Measurements from ENCODE around the gene SPDL1.

The SPDL1 gene

DNA sequence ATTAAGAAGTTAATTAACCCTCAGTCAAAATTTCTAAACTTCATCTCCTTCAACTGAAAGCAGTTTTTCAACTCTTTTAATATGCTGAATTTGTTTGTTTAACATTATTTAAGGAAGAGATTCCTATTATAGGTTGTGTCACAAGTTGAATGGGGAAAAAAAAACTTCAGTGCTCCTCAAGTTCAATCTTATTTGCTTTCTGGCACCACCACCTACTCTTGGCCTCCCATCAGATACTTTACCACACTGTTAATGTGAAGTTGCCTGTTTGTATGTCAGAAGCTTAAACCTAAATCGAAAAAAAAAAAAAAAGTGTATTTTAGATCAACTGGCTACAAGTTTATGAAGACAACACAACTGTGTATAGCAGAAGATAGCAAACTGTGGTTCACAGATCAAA, 49.4 kb downstream of the SPDL1 start:
- DNase-seq (ENCODE audit: low spot score), result no peak

DNA sequence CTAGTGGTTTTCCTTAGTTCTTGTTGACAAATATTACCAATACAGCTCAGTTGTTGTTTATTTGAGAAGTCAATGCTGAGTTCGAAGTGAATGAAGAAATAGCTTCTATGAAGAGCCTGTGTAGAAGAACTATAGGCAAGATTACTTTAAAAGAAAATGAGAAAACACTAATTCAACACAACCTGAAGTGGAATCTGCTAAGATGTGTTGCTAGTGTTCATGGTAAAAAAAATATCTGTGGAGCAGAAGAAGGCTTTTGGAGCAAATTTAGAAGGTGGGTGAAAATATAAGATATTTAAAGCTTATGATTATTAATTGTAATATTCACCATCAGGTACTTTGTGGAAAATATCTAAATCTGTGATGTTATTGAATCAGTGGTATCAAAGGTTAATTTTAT, 51.0 kb downstream of the SPDL1 start:
- DNase-seq (ENCODE audit: low spot score), result no peak

DNA sequence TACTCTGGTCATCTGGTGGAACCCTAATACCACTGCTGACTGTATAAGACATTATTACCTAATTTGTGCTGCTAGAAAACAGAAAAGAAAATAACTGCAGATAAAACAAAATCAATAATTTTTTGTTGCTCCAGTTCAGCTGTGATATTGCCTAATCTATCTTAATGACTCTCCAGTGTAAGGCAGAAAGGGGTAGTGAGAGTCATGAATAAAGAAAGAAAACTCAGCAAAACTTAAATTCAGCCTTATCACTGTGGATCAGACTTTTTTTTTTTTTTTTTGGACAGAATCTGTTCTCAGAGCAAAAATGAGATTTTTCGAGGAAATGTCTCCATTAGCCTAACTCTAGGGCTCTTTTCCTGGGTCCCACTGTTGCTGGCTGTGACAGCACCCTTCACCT, 52.4 kb downstream of the SPDL1 start:
- DNase-seq (ENCODE audit: low spot score), result no peak

DNA sequence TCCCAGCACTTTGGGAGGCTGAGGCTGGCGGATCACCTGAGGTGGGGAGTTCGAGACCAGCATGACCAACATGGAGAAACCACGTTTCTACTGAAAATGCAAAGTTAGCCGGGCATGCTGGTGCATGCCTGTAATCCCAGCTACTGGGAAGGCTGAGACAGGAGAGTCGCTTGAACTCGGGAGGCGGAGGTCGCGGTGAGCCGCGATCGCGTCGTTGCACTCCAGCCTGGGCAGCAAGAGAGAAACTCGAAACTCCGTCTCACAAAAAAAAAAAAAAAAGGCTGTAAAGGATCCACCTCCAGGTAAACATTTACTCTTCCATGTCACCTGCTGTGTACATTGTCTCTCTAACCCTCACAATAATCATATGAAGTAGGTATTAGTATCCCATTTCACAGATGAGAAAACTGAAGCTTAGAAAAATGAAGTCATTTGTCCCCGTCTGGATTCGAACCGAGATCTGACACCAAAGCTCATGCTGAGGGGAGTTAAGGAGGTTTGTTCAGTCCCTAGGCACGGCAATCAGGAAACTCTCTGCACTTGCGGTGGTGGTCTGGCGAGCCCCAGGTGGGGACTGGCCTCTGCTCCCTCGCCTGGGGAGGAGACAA, 53.0 kb downstream of the SPDL1 start:
- no peak for DNase-seq (ENCODE audit: low spot score)

DNA sequence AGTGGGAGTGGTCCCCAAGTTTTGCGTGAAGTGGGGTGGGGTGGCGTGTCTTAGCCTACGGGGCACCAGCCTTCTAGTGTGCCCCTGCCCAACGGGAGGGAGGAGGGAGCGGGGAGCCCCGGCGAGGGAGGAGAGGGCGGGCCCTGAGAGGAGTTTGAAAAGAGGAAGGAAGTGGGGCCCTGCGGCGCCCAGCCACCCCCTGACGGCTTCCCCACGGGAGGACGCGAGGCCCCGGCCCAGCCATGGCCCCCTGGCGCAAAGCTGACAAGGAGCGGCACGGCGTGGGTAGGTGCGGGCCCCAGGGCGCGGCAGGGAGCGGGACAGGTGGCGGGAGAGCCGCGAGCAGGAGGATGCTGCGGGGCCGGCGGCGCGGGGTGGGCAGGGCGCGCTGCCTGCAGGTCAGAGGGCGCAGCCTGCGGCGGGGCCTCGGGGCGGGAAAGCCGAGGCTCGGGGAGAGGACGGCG, 53.5 kb downstream of the SPDL1 start, which contains the start of gene DOCK2:
Gene DOCK2, plus strand, starts transcription at position 191 of the 464 bp plus-strand sequence. Its CDS starts 52 bp downstream, at position 243.
- no peak for DNase-seq (ENCODE audit: low spot score)

DNA sequence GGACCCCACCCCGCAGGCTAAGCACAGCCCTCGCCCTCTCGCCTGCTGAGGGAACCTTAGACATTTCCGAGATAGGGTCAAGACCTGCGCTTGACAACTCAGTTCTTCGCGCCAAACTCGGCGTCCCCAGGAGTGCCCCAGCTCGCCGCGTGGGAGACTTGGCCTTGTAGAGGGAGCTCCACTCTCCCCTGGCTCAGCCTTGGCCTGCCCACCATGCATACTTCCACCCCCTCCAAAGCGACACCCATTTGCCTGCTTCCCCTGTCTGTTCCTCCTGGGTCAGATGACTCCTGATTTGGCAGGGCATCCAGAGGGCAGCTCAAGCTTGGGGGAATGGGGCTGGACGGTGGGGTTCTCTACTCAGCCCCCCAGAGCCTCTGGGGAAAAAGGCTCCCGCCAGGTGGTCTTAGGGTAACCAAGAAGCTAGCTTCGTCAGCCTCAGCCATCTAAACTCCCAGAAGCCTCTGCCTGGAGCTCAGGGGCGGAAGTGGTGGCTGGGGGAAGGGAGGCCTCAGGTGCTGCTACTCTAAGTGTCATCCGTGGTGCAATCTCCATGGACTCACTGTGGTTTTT, 54.1 kb downstream of the SPDL1 start:
- DNase-seq (ENCODE audit: low spot score), result no peak

DNA sequence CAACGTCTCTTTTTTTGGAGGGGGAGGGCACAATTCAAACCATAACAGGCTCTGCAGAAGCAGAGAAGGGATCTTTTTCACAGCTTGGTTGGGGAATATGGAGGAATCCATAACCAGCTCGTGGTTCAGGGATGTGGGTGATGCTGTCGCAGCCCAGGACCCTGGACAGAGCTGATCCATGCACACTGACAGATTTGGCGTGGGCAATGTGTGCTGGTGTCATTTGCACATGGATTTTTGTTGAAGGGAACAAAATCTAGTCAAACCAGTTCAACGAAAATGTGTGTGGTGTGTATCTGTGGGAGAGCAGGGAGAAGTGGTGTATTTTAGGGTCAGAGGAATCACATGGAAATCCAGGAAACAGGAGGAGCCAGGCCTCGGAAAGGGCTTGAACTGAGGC, 57.7 kb downstream of the SPDL1 start:
- no peak for DNase-seq (ENCODE audit: low spot score)

DNA sequence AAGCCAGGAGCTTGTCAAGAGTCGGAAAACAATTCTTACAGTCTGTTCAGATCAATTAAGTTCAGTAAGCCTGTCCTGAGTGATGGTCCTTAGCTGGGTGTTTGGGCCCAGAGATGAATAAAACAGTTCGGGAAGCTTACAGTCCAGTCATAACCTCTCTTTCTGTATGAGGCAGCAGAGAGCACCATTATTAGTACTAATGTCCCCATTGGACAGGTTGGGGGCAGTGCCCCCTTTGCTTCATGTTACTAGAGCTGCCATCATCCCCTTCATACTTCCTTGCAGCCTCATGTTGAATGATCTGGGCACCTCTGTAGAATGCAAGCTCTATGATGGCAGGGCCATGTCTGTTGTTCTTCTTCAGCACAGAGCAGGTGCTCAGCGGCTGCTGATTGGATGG, 63.3 kb downstream of the SPDL1 start:
- DNase-seq (ENCODE audit: low spot score), result no peak

DNA sequence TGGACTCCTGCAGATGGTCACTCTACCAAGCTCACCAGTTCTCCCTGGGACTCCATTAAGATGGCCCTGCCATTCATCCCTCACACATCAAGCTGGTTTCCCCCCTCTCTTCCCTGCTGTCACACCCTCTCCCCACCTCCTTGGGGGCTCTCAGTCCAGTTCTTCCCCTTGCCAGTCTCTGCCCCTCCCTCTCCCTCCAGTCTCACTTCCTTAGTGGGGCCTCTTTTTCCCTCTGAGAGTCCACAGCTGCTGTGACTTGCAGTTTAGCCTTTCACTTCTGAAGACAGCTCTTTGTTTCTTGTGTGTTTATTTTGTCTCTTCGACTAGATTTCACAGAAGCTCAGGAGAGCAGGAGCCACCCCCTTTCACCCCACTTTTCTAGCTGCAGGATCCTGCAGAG, 64.0 kb downstream of the SPDL1 start:
- no peak for DNase-seq (ENCODE audit: low spot score)

DNA sequence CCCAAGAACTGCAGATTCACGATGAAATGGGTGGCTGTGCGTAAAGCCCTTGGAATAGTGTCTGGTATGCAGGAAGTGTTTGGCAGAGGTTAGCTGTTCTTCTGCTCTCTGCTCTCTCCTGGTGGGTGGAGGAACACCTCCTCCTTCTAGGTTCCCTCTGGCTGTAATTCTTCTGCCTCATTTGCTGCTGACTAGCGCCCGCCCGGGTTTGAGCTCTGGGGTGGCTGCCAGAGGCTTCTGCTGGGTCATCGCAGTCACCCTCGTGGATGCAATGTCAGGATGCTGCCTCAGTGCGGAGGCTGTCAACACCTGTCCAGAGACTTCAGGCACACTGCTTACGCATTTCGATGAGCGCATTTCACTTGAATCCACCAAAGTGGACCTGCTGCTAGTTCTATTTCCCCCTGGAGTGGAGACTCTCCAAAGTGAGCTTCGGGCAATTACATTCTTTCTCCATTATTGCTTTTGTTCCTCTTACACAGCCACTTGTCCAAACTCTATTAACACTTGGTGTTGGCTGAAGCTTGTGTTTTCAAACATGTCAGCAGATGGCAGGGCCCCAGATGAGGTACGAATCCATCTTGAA, 65.2 kb downstream of the SPDL1 start:
- DNase-seq (ENCODE audit: low spot score), result no peak

DNA sequence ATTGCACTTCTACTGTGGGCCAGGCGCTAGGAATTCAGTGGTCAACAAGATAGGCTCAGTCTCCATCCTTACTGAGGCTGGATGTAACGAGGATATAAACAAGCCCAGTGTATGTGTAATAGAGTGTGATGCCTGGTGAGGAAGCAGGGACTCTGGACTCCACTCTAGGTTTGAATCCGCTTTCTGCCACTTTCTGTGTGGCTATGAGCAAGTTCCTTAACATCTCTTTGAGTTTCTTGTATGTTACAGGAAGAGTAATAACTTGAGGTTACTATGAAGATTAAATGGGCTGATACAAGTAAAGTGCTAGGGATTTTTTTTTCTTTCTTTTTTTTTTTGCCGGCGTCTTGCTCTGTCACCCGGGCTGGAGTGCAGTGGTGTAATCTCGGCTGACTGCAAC, 65.9 kb downstream of the SPDL1 start:
- no peak for DNase-seq (ENCODE audit: low spot score)

DNA sequence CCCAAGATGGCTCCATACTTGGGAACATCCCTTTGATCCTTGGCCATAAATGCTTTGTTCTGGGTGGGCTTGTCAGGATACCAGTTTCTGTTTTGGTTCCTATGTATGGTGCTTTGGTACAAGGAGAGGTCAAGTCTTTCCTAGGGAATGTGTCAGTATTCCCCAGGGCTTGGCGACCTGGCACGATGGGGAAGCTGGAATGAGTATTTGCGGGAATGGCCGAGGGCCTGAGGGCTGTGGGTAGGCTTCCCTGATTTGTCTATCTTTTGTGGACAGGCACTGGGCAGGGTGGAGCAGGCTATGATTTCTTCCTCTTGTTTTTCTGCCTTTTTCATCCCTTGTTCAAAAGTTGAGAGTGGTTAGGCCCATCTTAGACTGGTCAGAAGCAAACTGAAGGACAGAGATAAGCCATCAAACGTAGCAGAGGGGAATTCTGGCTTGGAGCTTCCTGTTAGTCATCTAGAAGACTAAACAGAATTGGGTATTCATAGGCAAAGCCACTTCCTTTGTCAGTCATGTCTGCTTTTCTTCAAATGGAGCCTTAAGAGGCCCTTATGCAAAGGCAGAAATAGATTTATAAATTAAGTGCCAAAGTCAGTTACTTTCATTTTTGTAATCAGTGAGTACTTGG, 67.2 kb downstream of the SPDL1 start:
- no peak for DNase-seq (ENCODE audit: low spot score)

DNA sequence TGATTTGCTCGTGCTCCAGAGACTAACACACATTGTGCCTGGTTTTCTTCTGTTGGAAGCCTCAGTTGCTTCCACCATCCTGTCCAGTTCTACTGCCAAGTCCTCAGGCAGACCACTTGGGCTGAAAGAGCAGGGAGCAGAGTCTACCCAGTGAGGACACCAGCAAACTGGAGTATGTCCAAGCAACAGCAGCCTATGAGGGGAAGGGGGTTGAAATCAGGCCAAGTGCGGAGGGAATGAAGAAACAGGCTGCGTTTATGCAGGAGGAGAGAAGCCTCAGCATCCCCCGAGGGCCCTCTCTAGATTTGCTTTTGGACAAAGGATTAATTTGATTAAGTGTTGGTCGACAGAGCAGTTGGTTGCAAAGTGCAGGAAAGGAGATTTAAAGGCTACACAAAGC, 68.0 kb downstream of the SPDL1 start:
- DNase-seq (ENCODE audit: low spot score), result no peak

DNA sequence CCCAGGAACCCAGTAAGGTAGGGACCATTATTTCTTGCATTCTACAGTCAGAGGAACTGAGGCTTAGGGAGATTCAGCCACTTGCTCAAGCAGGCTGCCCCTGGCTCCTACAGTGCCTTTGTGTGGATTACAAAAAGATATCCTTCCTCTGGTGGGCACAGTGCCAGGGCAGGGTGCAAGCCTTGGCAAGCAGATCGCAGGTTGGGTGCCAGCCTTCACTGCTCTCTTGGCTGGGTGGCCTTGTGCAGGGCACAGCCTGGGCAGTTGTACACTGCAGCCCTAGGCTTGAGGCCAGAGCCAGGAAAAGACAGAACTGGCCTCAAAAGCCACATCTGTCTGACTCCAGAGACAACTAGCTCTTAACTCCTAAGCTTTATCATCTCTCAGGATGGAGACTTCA, 68.5 kb downstream of the SPDL1 start:
- no peak for DNase-seq (ENCODE audit: low spot score)

DNA sequence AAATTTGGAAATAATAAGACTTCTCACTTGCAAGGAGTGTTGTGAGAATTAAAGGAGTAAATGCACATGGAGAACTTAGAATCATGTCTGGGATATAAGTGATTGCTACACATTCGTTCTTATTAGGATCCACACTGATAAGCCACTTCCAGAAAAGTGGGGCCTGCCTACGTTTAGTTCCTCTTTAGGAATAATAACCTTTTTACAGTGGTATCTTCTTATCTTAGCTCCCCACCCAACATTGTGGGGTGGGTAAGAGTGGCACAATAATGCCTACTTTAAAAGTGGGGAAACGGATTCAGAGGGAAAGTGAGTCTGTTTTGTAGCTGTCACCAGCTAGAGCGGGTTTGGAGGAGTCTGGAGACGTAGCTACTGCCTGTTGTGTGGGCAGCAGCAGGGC, 69.5 kb downstream of the SPDL1 start:
- no peak for DNase-seq (ENCODE audit: low spot score)

All from hematopoietic multipotent progenitor cell treated with erythropoietin and hydrocortisone succinate and interleukin-3 and kit ligand, for 15 days (in vitro differentiated cells).